COR-L47 (cell line): ENCODE data around the gene FIS1.
A peak's percentile ranks its signal among the peaks of the same experiment; 100 is the strongest.

Experiments used
- DNase-seq: peaks from one replicate; lab custom pipeline; 2025; lab: John Stamatoyannopoulos, UW

Gene FIS1

DNA sequence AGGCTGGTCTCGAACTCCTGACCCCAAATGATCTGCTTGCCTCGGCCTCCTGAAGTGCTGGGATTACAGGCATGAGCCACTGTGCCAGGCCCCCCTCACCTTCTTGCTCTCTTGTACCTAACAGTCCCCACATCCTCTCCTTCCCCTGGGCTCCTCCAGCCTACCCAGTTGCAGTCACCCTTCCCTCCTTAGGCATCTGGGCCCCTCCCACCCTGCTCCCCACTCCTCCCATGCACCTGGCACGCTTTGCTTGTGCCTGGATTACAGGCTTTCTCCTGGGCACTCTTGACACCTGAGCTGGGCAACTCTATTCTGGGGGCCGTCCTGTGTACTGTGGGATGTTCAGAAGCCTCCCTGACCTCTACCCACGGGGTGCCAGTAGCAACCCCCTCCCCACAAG lies 10.2 kb downstream of the FIS1 start:
- no peak for DNase-seq

DNA sequence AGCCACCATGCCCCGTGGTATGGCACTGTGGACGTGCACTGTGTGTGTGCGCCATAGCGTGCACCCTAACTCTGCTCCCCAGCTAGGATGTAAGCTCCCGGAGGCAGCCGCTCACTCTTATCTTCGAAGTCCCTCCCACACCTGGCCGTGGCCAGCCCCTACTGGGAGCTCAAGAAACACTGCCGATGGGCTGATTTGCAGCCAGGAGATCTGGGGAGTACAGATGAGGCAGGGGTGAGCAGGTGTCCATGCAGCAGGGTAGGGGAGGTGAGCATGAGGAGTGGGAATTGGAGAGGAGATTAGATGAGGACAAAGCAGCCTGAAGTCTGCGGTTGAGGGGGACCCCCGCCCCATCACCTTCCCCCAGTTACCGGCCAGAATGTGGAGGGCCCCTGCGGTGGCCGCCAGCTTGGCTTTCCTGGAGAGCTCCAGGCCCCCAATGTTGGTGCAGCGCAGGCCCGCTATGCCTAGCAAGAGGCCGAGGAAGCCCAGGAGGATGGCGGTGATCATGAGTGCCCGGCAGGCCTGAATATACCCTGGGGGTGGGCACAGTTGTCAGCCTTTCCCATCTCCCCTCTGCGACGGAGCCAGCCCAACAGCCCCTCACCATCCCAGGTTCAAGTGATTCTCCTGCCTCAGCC lies 10.9 kb downstream of the FIS1 start:
- DNase-seq: no peak

DNA sequence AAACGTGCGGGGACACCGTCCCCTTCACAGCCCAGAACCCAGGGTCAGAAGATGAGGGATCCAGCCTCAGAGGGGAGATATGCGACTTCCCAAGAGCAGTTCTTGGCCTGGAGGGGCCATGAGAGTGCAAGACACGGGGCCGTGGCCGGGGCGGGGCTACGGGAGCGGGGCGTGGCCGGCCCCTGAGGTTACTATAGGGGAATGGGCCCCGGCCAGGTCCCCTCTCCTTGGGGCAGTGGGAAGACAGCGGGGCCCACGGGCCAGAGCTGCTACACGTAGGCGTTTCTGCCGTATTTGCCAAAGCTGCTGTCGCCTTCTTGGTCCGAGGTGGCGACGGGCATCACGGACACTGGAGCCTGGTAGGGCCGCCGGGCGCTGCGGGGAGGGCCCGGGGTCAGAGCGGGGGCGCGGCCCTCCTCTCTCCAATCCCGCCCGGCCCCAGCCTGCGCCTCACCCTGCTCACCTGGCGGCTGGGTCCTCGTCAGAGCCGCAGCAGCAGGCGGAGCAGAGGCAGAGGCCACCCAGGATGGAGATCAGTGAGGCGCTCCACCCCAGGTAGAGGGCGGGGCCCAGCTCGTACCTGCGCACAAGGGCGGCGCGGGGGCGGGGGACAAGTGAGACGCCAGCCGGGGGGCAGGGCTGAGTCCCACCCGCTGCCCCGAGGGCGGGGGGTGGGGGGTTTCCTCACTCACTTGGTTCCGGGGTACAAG lies 12.6 kb downstream of the FIS1 start:
- peak; percentile 40 for DNase-seq

DNA sequence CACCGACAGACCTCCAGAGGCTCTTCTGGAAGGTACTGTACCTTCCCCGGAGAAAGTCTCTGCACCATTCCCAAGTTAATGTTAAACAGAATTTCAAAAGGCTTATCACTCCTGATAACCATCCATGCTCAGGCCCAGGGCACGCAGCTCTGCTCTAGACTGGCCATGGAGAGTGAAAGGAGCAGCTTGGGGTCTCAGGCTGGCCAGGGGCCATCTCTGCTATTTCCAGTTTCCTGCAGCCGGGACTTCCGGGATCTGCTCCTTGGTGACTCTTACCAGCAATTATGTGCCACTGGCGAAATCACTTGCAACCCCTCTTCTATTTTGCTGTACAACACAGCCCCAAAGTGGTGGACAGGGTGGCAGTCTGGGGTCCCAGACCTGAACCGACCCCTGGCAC lies 13.2 kb downstream of the FIS1 start:
- DNase-seq: no peak

DNA sequence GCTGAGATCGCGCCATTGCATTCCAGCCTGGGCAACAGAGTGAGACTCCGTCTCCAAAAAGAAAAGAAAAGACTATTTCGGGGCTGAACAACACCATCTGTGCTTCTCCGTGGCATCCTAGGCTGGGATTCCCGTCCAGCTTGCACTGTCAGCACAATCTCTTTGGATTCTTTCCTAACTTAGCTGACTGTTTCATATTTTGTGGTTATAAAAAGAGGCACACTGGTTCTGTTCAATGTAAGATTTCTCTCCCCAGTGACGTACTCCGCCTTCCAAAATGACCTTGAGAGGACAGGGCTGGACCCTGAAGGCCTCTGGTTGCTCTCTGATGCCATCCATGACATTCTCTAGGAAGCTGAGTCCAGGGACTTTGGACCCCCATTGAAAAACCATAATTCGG lies 18.2 kb downstream of the FIS1 start:
- no peak for DNase-seq

DNA sequence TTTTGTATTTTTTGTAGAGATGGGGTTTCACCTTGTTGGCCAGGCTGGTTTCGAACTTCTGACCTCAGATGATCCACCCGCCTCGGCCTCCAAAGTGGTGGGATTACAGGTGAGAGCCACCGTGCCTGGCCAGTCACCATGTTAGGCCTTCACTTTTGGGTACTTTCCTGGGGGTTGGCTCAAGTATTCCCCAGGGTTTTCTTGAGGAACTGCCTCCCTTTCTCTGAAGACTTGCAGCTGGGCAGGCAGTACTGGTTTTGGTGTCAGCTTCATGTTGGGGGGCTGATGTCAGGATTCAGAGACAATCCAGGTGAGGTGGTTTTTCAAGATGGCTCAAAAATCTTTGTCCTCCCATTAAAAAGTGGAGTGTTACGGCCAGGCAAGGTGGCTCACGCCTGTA lies 19.2 kb downstream of the FIS1 start:
- DNase-seq: no peak

DNA sequence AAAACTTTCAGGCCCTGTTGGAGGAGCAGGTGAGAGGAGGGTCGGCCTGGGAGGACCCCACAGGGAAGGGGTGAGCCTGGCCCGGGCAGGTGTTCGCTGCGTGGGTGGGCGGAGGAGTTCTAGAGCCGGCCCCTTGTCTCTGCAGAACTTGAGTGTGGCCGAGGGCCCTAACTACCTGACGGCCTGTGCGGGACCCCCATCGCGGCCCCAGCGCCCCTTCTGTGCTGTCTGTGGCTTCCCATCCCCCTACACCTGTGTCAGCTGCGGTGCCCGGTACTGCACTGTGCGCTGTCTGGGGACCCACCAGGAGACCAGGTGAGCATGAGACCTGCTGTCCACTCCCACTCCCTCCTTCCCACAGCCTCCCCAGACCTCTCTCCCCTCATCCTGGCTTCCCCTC lies 21.4 kb downstream of the FIS1 start:
- DNase-seq: no peak

DNA sequence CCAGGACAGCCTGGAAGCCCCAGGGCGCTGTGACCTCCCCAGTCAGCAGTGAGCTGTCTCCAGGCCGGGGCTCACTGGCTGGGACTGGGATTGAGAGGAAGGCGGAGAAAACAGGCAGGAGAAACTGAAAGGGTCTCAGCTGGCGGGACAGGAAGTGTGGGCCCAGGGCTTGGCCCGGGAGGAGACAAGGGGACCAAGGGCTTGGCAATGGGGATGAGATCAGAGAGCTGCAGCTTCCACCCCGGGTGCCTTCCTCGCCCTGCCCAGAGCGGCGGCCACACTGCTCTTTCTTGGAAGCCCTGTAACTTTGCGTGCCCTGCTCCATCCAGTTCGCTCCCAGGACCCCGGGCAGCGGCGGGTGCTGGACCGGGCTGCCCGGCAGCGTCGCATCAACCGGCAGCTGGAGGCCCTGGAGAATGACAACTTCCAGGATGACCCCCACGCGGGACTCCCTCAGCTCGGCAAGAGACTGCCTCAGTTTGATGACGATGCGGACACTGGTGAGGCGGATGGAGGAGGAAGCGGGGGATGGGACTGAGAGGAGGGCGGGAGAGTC lies 22.5 kb downstream of the FIS1 start:
- no peak for DNase-seq

DNA sequence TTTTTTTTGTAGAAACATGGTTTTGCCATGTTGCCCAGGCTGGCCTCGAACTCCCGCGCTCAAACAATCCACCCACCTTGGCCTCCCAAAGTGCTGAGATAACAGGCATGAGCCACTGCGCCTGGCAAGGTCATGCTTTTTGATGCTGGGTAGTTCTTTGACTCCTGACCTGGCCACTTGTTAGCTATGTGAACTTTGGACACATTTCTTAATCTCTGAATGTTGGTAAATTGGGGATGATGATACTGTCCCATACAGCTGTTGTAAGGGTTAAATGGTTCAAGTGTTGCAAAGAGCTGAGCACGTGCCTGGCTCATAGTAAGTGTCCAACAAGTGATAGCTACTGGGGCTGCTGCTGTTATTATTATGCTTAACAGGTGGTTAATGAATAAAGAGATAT lies 24.6 kb downstream of the FIS1 start:
- no peak for DNase-seq

DNA sequence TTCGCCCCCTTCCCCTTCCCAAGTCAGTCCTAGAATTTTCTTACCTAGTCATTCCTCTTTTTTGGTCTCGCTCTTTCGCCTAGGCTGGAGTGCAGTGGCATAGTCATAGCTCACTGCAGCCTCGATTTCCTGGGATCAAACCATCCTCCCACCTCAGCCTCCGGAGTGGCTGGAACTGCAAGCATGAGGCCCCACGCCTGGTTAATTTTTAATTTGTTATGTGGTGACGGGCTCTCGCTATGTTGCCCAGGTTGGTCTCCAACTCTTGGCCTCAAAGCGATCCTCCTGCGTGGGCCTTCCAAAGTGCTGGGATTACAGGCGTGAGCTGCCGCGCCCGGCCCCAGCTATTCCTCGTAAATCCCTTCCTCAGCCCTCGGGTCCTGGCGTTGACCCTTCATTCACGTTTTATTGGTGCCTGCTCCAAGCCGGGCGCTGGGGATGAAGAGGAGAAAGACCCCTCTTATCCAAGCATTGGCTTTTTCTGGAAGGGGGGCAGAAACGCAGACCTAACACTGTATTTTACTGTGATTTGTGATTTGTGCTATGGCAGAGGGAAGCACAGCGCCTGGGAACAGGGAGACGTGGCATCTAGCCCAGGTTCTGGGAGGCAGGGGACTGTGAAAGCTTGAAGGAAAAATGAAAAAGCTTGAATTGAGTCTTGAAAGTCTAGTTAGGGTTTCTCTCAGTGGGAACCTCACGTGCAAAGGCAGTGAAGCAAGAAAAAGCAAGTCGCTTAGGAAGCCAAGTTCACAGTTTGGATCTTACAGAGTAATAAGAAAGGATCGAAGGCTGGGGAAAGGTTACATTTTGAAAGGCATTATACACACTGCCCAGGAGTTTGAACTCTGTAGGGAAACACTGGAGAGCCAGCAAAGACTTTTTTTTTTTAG lies 26.4 kb downstream of the FIS1 start:
- DNase-seq: no peak

DNA sequence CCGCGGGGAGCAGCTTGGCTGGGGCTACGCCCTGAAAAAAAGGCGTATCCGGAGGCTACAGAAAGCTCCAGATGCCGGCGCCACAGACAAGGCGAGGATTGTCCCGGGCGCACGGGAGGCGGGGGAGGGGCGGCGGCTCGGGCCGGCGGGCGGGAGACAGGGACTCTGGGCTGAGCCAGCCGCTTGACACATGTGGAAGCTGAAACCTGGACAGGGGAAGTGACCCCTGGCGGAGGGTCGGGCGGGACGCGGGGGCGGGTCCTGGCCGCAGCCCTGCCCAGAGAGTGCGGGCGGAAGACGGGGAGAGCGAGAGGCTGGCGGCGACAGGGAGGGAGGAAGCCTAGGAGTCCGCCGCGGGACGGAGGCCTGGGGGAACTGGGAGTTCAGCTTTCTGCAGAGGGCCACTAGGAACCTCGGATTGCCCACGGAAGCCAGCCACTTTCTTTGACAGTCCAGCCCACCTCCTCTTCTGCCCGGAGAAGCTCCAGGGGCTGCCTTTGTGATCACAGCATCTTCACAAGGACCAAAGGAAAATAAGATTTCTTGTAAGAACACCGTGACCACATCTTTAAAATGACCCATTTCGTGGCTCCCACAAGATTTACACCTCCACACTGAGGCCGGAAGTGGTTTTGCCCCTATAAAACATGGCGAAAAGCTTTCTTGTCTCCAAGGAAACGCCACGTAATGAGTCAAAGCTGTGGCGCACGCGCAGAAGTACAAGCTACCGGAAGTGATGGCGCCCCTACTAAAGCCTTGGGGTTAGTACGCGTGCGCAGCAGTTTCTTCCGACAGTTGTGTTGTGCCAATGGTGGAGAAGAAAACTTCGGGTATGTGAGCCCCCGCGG lies 27.3 kb downstream of the FIS1 start, which contains the start of the genes PLOD3 and ZNHIT1:
PLOD3 (minus strand) TSS at position 194 of the 848 bp plus-strand sequence. CDS start 307 bp downstream, outside the sequence.
ZNHIT1 (plus strand) TSS at position 778 of the 848 bp plus-strand sequence; CDS start at position 809, 31 bp downstream.
- DNase-seq: peak; percentile 98

DNA sequence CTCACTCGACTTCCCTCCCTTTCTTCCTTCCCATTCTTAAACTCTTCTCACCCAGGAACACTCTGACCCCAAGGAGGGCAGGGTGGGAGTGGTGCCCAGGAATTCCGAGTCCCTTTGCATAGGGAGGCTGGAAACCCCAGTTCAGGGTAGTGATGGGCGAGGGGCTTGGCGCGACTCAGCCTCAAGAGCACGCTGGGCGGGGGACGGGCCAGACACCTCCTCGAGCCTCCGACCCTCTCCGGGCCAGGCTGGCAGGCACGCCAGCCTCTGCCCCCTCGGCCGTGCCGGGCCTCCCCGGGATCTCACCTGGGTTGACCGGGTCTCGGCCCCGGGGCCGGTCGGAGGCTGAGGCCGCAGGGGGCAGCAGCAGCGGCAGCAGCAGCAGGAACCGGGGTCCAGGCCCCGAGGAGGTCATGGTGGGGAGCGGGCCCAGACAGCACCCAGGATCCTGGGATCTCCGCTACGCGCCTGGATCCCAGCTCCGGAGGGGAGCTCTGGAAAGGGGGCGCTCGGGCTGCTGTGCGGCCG lies 28.0 kb downstream of the FIS1 start:
- DNase-seq: no peak

DNA sequence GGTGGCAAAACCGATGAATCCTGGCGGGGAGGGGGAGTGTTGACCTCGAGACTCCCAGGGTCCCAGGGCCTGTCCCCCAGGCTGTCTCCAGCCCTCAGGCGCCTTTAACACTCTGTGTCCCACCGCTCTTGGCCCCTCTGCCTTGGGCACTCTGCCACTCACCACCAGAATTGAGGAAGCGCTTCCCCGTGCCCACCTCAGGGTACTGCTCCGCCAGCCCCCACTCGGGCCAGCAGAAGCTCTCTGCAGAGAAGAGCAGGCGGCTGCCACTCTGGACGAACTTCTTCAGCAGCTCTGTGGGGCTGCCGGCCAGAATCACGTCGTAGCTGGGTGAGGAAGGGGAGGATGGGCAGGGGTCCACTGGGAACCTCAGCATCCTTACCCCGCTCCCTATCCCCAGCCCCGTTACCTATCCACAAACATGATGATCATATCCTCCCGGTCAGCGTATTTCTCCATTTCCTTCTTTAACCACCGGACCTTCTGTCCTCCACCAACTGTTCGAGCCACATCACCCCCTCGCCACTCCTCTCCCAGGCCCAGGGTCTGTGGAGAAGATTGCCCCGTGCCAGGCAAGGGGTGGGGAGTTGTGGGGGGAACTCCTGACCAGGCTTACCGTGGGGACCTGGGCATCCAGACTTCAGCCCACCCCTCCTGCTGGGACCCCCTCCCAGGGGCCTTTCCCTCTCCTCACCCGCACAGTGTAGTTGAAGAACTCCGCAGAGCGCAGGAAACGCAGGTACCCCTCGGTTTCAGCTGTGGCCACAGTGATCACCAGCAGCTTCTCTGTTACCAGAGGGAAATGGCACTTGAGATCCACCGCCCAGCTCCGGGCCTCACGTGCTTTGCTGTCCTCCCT lies 28.7 kb downstream of the FIS1 start:
- no peak for DNase-seq

DNA sequence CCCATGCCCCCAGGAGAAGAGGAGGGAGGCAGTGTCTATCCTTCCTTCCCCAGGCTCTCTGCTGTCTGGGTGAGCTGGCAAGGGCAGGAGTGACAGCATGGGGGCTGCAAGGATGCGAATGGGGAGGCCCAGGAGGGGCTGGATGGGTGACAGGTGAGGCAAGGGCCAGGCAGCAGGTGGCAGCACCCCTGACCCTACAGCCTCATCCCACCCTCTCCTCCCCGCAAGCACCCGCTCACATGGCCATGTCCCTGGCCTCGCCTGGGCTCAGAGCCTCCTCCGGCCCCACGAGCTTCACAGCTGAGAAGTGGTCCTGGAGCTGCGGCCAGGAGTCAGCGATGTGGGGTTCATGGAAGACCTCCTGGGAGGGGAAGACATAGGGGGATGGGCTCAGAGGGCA lies 32.9 kb downstream of the FIS1 start:
- DNase-seq: no peak

DNA sequence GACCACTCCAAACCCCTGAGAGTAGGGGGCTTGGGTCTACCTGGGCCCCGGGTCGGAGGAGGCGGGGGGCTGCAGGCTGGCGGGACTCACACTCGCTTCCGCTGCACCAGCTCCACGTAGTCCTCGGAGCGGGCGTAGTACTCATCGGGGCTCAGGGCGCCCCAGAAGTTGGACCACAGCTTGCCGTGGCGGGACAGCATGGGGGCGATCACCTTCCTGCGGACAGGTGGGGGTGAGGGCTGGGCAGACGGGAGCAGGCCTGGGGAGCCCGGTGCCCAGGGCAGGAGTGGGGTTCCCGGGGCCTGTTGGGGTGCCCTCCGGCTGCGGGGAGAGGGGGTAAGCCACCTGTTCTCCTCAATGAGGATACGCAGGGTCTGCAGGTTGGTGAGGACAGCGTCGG lies 33.4 kb downstream of the FIS1 start:
- no peak for DNase-seq

DNA sequence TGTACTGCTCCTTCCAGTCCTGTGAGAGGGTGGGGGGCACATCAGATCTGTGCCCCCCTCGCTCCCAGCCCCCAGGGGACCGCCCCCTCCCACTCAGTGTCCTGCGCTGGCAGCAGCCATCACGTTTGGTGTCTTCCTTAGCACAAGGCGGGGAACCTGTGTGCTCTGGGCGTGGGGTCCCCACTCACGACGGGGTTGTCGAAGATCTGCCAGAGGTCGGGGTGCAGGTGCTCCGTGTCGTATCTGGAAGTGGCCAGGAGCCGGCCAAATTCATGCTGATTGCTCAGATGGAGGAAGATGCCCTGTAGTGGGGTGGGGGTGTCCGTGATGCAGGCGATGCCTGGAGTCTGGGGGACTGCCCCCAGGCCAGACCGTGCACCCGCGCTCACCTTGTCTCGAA lies 34.7 kb downstream of the FIS1 start:
- DNase-seq: no peak

DNA sequence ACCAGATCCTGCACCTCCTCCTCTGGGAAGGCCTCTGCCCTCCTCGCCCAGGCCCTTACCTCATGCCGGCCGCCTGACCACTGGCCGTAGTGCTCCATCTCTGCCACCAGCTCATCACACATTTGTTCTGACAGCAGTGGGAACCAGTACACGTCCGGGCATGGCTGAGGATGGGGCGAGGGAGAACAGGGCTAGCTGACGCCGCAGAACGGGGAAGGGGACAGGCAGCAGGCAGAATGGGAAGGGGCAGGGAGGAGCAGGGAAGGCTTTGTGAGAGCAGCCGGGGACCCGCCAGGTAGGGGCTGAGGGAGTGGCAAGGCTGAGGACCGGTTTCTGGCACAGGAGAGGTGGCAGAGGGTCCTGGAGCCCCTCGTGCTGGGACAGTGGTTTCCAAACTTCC lies 36.1 kb downstream of the FIS1 start:
- DNase-seq: no peak

DNA sequence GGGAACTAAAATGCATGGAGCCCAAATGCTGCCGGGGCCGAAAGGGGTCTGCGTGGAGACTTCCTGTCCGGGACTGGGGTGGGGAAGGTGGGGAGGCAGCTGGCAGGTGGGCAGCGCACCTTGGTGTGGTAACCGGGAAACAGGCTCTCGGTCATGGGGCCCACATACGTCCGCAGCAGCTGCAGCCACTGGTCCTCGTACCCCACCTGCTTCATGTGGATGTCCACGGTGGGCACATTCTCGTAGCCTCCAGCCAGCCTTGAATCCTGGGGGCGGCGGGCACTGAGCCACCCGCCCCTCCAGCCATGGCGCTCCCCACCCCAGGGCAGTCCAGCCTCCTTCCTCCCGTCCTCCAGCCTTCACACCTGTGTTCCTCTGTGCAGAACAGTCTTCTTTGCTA lies 37.4 kb downstream of the FIS1 start:
- no peak for DNase-seq

DNA sequence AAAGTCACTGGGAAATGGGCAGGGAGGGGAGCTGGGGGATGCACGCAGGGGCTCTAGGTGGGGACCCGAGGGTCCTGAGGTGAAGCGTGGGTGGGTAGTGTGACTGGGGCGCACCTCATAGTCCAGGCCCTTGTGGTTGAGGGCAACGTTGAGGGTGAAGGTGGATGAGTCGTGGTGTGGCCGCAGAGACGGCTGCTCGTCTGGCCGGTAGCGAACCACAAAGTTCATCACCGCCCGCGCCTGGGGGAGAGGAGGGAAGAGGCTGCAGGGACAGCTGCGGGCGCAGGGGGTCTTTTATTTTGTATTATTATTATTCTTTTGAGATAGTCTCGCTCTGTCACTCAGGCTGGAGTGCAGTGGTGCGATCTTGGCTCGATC lies 38.2 kb downstream of the FIS1 start:
- no peak for DNase-seq

DNA sequence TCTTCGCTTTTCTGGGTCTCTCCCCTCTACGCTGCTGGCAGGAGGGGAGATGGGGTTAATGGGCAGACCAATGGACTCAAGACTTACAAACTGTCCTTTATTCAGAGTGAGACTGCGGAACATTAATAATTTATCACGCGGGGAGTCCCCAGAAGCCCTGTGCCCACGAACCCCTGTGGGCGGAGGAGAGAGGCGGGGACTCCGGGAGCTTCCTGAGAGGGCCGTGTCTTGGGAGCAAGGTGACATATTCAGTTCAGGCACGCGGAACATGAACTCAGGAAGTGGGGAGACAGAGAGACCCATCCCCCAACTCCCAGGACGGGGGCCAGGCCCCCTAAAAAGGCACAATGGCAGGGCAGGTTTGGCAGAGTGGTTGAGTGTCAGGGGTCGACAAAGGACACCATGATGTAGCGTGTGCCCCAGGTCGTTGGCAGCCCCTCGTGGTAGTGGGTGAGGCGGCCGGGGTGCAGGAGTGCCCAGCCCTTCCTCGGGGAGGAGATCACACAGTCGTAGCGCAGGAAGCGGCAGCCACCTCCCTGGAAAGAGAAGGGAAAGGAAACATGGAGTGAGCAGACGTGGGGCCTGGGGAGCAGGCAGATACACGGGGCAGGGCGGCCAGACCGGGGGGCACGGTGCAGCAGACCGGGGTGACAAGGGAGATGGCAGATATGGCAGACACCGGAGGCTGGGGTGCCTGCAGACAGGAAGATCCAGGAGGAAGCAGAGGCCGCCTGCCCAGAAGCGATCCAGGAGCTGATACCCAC lies 38.8 kb downstream of the FIS1 start:
- no peak for DNase-seq
